Large intestine (tissue), 12 donors: ENCODE data around the gene SLC36A2. TPM values are rescaled to one million over a fixed set of nuclear protein-coding genes. Genes with fewer than 3 reads are reported as not detected.
"Not testable (repeated sequence)": the region's sequence is repeated elsewhere in the genome, so short reads cannot be mapped to it uniquely, and the experiment has no call there.

Source experiments
- DNase-seq, 2 donors: peaks; one replicate each; pipeline versions ENCODE4 v3.0.0 to v3.0.0-alpha.2; 2013
- H3K27ac ChIP-seq: one replicate; pipeline ENCODE4 v1.5.1; 2013; ENCODE audit warnings: low read length
- H3K27me3 ChIP-seq: 2 replicates; pipeline ENCODE4 v1.6.1; 2013; ENCODE audit warnings: low read length; ENCODE audit not compliant: control insufficient read depth, insufficient read depth
- H3K36me3 ChIP-seq: 2 replicates; pipeline ENCODE4 v1.6.1; 2013; ENCODE audit warnings: low read length; ENCODE audit not compliant: control insufficient read depth, insufficient read depth
- H3K4me1 ChIP-seq: one replicate; pipeline ENCODE4 v1.6.1; 2013; ENCODE audit warnings: low read length; ENCODE audit not compliant: control insufficient read depth, insufficient read depth
- H3K4me3 ChIP-seq: one replicate; pipeline ENCODE4 v1.5.1; 2013; ENCODE audit warnings: low read length
- H3K9me3 ChIP-seq: one replicate; pipeline ENCODE4 v1.6.1; 2013; ENCODE audit warnings: mild to moderate bottlenecking, low read depth, low read length, moderate library complexity; ENCODE audit not compliant: control insufficient read depth
- WGBS: methylation state at CpG from one replicate; pipeline ENCODE4 v1.1.5; 2013; ENCODE audit warnings: low lambda C conversion rate; ENCODE audit not compliant: insufficient coverage; 5-methylcytosine and 5-hydroxymethylcytosine counted together
- long read RNA-seq, 11 donors: transcript quantifications; one replicate each; lab custom pipeline, GENCODE V29; 2026
- polyA plus RNA-seq: library from polyadenylated mRNA; unstranded; fragments of 120-200 nt; gene quantifications from one replicate; pipeline ENCODE4 v1.2.1, GENCODE V29; 2013

SLC36A2 gene
- not detected for polyA plus RNA-seq
- long read RNA-seq, donor 1, result 0 reads
- long read RNA-seq, donor 2, partial matches to known transcripts, result 5 of 5 reads
- long read RNA-seq, donor 2, other reads (novel, unspliced or antisense), result 0 of 5 reads
- long read RNA-seq, donor 3, result 0 reads
- long read RNA-seq, donor 4, result 0 reads
- long read RNA-seq, donor 5, result 0 reads
- long read RNA-seq, donor 6, result 0 reads
- long read RNA-seq, donor 7, result 0 reads
- long read RNA-seq, donor 8, result 0 reads
- long read RNA-seq, donor 9, result 0 reads
- long read RNA-seq, donor 10, result 0 reads
- long read RNA-seq, donor 11, result 0 reads

DNA sequence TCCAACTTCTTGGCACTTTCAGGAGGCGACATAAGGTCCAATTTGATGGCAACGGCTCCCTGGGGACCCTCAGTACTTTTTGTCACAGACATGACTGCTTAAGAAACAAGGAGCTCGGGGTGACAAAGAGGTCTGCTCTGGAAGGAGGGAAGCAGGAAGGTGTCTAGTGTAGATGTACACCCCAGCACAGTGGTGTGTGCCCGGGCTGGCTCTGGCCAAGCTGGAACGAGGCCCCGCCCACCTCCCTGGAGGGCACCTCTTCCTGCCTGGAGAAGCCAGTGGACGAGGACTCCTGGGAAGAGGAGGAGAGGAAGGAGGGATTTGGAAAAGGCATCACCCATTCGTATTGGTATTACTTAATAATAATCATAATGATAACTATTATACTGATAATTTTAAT, at the start of gene SLC36A2:
Gene SLC36A2 (minus strand): TSS at position 191 of the 400 bp plus-strand sequence. CDS start 99 bp downstream, at position 92.
- H3K36me3 ChIP-seq, result no peaks in the 10 kb centered on the region
- H3K9me3 ChIP-seq, result no peaks in the 10 kb centered on the region
- no peak within 1 kb of the TSS for H3K4me3 ChIP-seq
- no peaks in the 10 kb centered on the region for H3K4me1 ChIP-seq
- DNase-seq, result no peak
- peaks cover 32% of the 10 kb centered on the region for H3K27me3 ChIP-seq
- no peak within 1 kb of the TSS for H3K27ac ChIP-seq
- WGBS, result no CpG with 5 or more reads among the region's 8 CpGs

DNA sequence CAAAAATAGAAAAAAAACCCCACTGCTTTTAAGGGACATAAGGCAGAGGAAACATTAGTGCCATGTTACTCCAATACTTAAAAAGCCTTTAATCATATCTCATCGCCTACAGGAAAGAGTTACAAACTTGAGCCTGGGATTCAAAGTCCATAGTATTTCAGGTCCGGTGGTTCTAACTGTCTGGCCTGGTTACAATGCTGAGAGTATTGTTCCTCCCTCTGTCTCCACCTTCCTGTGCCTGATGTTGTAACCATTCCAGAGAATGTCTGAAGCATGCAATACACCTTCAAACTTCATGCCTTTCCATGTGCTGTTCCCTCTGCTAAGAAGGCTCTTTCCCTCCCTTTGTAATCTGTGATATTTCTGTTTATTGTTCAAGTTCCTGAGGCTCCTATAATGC, 41.6 kb upstream of the SLC36A2 start:
- H3K9me3 ChIP-seq, result no peaks in the 10 kb centered on the region
- no peaks in the 10 kb centered on the region for H3K4me1 ChIP-seq
- H3K36me3 ChIP-seq, result no peaks in the 10 kb centered on the region
- no peak overlapping the region for H3K27ac ChIP-seq
- no peaks in the 10 kb centered on the region for H3K27me3 ChIP-seq
- no CpG with 5 or more reads among the region's 2 CpGs for WGBS
- no peak overlapping the region for H3K4me3 ChIP-seq
- DNase-seq, result peak; percentile 12 to 57

DNA sequence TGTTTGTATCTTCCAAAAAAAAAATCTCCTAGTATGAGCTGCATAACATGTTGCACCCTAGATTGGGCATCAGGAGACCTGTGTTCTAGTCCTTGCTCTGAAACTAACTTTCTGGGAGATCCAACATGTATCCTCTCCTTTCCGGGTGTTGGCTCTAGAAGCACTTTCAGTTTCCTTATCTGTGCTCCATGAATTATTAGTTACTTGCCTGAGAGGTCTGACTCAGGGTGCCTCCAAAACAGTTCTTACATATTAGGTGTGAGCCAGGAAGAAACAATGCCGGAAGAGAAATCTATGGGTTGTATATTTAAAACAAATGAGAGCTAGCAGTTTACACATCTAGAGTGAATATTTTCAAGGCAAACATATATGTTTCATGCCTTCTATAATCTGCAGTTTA, 36.7 kb upstream of the SLC36A2 start:
- no peak for DNase-seq
- Histone ChIP-seq H3K36me3 (no peaks in the 10 kb centered on the region), H3K27me3 (no peaks in the 10 kb centered on the region), H3K4me3 (no peak overlapping the region), H3K27ac (no peak overlapping the region), H3K4me1 (no peaks in the 10 kb centered on the region), H3K9me3 (no peaks in the 10 kb centered on the region)
- 63% methylated on average over 1 of the region's 2 CpGs for WGBS

DNA sequence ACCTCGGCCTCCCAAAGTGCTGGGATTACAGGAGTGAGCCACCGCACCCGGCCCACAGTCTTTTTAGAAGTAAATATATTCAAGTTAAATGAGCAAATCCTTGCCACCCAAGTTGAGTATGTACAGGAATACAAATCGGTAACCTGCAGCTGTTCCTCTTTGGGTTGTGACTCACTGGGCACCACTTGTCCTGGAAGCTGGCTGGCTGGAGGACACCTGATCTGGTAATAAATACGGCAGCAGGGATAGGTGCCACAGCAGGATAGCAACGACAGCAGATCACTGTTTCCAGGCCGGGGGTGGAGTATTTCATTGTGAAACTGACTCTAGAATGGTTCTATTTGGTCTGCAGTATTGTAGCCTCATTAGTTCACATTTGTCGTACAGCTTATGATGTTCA, 35.7 kb upstream of the SLC36A2 start:
- Histone ChIP-seq H3K27ac (no peak overlapping the region), H3K27me3 (no peaks in the 10 kb centered on the region), H3K9me3 (peaks cover 3% of the 10 kb centered on the region), H3K4me1 (no peaks in the 10 kb centered on the region), H3K4me3 (no peak overlapping the region), H3K36me3 (no peaks in the 10 kb centered on the region)
- no CpG with 5 or more reads among the region's 8 CpGs for WGBS
- DNase-seq, result no peak

DNA sequence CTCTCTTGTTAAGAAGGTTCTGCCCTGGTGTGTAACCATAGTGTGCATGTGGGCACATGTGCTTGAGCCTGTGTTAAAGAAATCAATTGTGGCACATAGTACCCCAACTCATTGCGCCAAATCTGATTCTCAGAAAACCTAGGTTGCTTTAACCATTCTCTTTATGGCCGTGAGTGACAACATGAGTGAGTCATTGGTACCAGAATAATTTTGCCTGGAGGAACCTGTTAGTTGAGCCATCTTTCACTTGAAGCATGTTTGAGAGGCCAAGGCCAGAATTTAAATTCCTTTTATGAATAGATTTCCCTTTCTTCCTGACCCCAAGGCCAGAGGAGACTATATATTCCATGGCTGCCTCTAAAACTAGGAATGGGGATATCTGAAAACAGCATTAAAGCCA, 35.2 kb upstream of the SLC36A2 start:
- H3K36me3 ChIP-seq, result no peaks in the 10 kb centered on the region
- peaks cover 3% of the 10 kb centered on the region for H3K9me3 ChIP-seq
- H3K27me3 ChIP-seq, result no peaks in the 10 kb centered on the region
- H3K27ac ChIP-seq, result no peak overlapping the region
- WGBS, result 80% methylated on average over 1 of the region's 2 CpGs
- no peak for DNase-seq
- H3K4me3 ChIP-seq, result no peak overlapping the region
- H3K4me1 ChIP-seq, result no peaks in the 10 kb centered on the region

DNA sequence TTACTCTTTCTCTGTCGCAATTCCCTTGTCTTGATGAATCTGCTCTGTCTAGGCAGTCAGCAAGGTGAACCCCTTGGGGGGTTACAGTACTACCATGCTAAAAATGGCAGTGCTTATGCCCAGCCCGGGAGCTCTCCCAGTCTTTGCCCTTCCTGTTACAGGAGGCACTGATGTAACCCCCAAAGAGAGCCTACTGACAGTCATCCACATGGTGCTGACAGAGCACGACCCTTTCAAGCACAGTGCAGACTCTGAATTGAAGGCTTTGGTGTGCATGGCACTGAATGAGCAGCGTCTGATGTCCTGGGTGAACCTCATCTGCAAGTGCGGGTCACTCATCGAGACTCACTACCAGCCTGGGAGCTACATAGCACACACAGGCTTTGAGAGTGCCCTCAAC, 34.5 kb upstream of the SLC36A2 start:
- Histone ChIP-seq H3K36me3 (no peaks in the 10 kb centered on the region), H3K4me1 (no peaks in the 10 kb centered on the region), H3K9me3 (peaks cover 3% of the 10 kb centered on the region), H3K27ac (no peak overlapping the region), H3K4me3 (no peak overlapping the region), H3K27me3 (no peaks in the 10 kb centered on the region)
- 100% methylated on average over 1 of the region's 6 CpGs for WGBS
- no peak for DNase-seq

DNA sequence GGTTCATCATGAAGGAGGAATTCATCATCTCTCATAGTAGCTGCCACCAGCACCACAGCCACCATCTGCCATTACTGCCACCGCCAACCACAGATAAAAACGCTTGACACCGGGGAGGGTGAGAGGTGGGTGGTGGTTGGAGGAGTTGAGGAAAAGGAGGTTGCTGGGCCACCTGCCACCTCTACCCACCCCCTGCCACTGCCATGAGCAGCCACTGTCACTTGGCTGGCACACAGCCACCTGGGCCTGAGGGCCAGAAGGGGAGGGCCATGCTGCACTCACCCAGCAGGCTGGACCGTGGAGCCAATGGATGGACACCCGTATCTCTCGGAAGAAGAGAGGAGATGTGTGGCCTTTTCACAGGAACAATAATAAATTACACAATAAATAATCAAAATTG, 31.3 kb upstream of the SLC36A2 start:
- H3K9me3 ChIP-seq, result peaks cover 3% of the 10 kb centered on the region
- no peak for DNase-seq
- no peak overlapping the region for H3K4me3 ChIP-seq
- no peaks in the 10 kb centered on the region for H3K27me3 ChIP-seq
- no peaks in the 10 kb centered on the region for H3K36me3 ChIP-seq
- no CpG with 5 or more reads among the region's 6 CpGs for WGBS
- H3K27ac ChIP-seq, result no peak overlapping the region
- H3K4me1 ChIP-seq, result no peaks in the 10 kb centered on the region

DNA sequence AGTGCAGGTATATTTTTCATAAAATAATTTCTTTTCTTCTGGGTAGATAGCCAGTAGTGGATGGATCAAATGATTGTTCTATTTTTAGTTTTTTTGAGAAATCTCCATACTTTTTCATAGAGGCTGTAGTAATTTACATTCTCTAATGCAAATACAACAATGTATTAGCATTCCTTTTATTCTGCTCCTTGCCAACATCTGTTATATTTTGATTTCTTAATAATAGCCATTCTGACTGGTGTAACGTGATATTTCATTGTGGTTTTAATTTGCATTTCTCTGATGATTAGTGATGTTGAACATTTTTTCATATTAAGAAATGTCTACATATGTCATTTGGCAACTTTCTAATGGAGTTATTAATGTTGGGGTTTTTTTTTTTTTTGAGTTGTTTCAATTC, 27.2 kb upstream of the SLC36A2 start:
- WGBS, result 100% methylated on average over 1 of the region's 1 CpG
- H3K4me3 ChIP-seq, result no peak overlapping the region
- no peaks in the 10 kb centered on the region for H3K36me3 ChIP-seq
- H3K27ac ChIP-seq, result no peak overlapping the region
- no peaks in the 10 kb centered on the region for H3K4me1 ChIP-seq
- no peaks in the 10 kb centered on the region for H3K27me3 ChIP-seq
- H3K9me3 ChIP-seq, result peaks cover 3% of the 10 kb centered on the region
- no peak for DNase-seq

DNA sequence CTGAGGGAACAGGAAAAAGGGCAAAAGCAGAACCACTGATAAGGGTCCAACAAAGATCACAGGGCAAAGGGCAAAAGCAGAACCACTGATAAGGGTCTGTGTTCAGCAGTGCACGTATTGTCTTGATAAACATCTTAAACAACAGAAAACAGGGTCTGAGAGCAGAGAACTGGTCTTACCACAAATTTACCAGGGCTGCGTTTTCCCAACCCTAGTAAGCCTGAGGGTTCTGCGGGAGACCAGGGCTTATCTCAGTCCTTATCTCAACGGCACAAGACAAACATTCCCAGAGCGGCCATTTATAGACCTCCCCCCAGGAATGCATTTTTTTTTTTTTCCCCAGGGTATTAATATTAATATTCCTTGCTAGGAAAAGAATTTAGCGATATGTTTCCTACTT, 19.7 kb upstream of the SLC36A2 start:
- H3K4me1 ChIP-seq, H3K27me3 ChIP-seq, H3K4me3 ChIP-seq, DNase-seq, H3K36me3 ChIP-seq, H3K27ac ChIP-seq: not testable (repeated sequence)
- peaks cover 17% of the 10 kb centered on the region for H3K9me3 ChIP-seq
- 100% methylated on average over 1 of the region's 6 CpGs for WGBS

DNA sequence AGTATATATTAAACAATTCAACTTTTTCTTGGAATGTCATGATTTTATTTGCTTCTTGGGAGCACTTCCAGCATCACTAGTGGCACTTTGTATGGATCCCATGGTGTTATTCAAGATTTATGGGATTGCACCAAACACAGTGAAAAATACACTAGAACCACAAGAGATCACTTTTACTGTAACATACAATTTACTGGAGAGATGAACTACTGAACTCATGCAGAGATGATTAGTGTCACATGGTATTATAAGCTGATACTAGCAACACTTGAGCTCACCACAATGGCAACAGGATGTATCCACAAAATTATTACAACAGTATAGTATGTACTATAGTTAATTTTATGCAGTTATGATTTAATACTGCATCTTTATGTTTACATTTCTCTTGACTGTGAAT, 16.3 kb upstream of the SLC36A2 start:
- Histone ChIP-seq H3K4me1 (no peaks in the 10 kb centered on the region), H3K27ac (no peak overlapping the region), H3K36me3 (no peaks in the 10 kb centered on the region), H3K4me3 (no peak overlapping the region), H3K27me3 (no peaks in the 10 kb centered on the region), H3K9me3 (peaks cover 17% of the 10 kb centered on the region)
- DNase-seq, result no peak

DNA sequence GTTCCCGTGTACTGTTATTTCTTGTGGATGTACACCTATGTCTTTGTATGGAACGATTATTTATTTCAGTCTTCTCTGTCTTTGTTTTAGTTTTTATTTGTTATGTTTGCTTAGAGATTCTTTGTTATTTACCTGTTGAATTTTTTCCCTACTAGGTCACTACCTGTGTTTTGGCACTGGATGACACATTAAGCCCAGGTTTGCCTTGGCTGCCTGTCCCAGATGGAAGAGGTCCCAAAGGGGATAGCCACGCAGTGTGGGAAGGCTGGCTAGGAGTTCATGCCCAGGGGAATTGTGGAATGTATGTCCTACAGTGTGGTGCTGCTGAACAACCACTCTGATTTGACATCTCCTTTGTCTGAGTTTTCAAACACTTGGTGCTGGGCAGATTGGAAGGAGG, 15.6 kb upstream of the SLC36A2 start:
- Histone ChIP-seq H3K9me3 (peaks cover 10% of the 10 kb centered on the region), H3K4me3 (no peak overlapping the region)
- DNase-seq, result no peak

More for the DNA sequence above, 15.6 kb upstream of the SLC36A2 start:
- no peaks in the 10 kb centered on the region for H3K36me3 ChIP-seq
- H3K27ac ChIP-seq, result no peak overlapping the region
- WGBS, result no CpG with 5 or more reads among the region's 3 CpGs
- no peaks in the 10 kb centered on the region for H3K27me3 ChIP-seq
- H3K4me1 ChIP-seq, result no peaks in the 10 kb centered on the region
